T-helper 22 cell (primary cell): Measurements from ENCODE around the gene ELOVL4.

Experiments
- DNase-seq: peaks from one replicate; pipeline ENCODE4 v3.0.0-alpha.2; 2020; ENCODE audit warnings: low read depth

The ELOVL4 gene

GRCh38 chr6:79947191-79948186 lies at the start of gene ELOVL4:
TSS of gene ELOVL4 (minus strand) at chr6:79947553. CDS start at chr6:79947279, 274 bp downstream.
- peak; percentile 60 for DNase-seq

DNA sequence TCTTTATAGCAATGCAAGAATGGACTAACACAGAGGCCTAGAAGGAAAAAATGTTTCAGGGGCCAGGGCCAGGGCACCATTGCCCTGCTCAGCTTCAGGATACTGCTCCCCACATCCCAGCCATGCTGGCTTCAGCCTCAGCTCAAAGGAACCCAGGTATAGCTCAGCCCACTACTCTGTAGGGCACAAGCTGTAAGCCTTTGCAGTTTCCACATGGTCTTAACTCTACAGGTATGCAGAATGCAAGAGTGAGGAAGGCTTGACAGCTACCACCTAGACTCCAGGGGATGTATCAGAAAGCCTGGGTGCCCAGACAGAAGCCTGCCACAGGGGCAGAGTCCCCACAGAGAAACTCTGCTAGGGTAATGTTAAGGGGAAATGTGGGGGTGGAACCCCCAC lies 46.6 kb upstream of the ELOVL4 start:
- no peak for DNase-seq

DNA sequence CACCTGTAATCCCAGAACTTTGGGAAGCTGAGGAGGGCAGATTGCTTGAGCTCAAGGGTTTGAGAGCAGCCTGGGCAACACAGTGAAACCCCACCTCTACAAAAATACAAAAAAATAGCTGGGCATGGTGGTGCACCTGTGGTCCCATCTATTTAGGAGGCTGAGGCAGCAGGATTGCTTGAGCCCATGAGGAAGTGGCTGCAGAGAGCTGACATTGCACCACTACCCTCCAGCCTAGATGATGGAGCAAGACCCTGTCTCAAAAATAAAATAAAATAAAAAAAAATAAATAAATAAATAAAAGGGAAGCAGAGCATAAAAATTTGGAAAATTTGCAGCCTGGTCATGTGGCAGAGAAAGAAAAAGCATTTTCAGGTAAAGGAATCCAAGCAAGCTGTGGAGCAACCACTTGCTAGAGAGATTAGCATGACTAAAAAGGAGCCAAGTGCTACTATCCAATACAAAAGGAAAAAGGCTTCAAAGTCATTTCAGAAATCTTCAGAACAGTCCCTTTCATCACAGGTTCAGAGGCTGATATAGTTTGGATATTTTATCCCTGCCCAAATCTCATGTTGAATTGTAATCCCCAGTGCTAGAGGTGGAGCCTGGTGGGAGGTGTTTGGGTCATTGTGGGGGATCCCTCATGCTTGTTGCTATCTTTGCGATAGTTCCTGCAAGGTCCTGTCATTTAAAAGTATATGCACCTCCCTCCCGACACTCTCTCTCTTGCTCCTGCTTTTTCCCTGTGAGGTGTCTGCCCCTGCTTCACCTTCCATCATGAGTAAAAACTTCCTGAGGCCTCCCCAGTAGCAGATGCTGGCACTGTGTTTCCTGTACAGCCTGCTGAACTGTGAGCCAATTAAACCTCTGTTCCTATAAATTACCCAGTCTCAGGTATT lies 45.9 kb upstream of the ELOVL4 start:
- DNase-seq, result no peak

GRCh38 chr6:79989641-79990040 lies 42.3 kb upstream of the ELOVL4 start:
- no peak for DNase-seq

- DNase-seq, result no peak
Measured at GRCh38 chr6:79985128-79985527, 37.8 kb upstream of the ELOVL4 start.

- DNase-seq, result no peak
Measured at GRCh38 chr6:79984261-79984660, 36.9 kb upstream of the ELOVL4 start.

DNA sequence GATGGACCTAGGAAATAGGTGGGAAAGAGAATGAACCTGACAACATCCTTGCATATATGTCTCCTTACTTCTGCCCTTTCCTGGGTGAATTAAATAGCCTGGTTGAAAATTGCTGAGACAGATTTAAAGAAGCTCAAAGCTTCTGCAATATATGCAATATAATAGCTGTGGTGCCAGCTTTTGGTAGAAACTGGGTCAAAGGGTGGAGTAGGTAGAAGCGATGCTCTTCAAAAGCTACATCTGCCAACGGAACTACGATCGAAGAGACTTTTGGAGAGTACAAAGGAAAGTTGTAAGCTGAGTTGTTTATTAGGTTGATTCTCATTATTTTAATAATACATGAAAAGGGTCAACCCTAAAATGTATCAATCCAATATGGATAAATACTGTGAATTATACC lies 34.3 kb upstream of the ELOVL4 start:
- DNase-seq, result no peak

- no peak for DNase-seq
Measured at GRCh38 chr6:79971193-79971592, 23.8 kb upstream of the ELOVL4 start.

- DNase-seq, result no peak
Measured at GRCh38 chr6:79969784-79970183, 22.4 kb upstream of the ELOVL4 start.

- DNase-seq, result no peak
Measured at GRCh38 chr6:79967178-79967577, 19.8 kb upstream of the ELOVL4 start.

DNA sequence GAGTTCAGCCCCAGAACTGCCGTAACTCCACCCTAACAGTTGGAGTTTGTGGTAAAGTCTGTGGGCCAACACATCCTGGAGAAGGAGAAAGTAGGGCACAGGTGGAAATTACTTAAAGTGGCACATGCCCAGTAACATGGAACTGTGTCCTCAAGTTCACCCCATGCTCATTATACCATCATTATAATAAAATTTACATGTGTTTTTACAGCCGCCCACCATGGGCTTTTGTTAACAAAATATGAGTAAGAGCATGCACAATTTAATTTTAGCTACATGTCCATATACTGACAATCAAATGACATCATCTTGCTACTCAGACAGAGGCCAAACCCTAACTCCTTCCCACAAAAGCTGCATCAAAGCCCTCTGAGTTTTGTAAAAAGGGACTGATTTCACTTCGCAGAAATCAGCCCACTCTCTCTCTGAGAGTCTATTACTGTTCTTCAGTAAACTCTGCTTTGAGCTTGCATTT lies 17.3 kb upstream of the ELOVL4 start:
- DNase-seq, result peak; percentile 11

- DNase-seq, result no peak
Measured at GRCh38 chr6:79954849-79955248, 7.5 kb upstream of the ELOVL4 start.

GRCh38 chr6:79949233-79949632 lies 1.9 kb upstream of the ELOVL4 start:
- peak; percentile 23 for DNase-seq

GRCh38 chr6:79946272-79947190 lies 822 bp downstream of the ELOVL4 start:
- no peak for DNase-seq

- DNase-seq, result no peak
Measured at GRCh38 chr6:79943133-79943532, 4.2 kb downstream of the ELOVL4 start.

GRCh38 chr6:79941489-79942151 lies 5.7 kb downstream of the ELOVL4 start:
- DNase-seq, result no peak

- DNase-seq, result no peak
Measured at GRCh38 chr6:79928478-79928998, 18.8 kb downstream of the ELOVL4 start.

DNA sequence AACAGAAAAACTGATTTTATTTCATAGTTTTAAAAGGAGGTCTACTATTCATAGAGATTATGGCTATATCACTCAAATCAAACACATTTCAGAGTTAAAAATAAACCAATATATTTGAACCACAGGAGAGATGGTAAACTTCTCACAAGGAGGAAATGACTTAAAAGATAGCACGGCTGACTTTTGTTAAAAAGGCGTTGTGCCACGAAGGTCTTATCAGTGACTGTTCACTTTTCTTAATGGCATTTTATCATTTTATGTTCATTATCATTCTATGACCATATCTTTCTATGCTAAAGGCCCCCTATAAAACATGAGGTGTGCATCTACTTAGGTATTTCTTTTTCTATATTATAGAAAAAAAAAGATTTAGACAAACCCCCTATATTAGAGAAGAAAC lies 19.6 kb downstream of the ELOVL4 start:
- no peak for DNase-seq

DNA sequence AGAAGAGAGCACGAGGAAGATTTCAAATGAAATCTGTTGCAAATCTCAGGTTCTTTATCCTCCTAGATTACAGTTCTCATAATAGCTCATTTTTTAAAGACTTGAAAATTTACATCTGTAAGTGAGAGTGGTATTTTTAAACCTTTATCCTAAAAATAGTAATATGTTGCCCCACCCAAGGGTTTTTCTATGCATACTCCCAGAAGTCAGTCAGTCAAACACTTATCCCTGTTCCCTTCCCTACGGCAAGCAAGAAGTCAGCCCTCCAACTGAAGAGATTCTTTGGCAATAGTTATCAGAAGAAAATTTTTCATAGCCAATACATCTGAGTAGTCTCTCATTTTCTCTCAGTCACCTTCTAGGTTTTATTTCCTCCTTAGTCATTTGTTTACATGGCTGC lies 24.1 kb downstream of the ELOVL4 start:
- DNase-seq, result no peak

DNA sequence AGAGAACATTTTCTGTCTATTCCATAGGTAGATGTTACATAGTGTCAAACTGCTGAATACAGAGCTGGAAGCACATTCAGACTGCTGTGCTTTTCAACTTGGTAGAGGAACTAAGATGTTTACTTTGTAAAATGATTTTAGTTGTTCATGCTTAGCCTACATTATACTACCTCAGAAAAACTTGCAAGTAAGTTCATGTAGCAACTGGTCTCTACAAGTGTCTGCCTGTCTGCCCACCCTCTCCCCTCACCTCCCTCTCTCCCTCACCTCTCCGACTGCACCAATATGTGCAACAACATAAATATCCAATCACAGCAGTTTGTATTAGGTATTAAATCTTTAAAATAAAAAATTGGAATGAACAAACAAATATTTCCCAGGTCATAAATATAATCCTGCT lies 25.3 kb downstream of the ELOVL4 start:
- no peak for DNase-seq

DNA sequence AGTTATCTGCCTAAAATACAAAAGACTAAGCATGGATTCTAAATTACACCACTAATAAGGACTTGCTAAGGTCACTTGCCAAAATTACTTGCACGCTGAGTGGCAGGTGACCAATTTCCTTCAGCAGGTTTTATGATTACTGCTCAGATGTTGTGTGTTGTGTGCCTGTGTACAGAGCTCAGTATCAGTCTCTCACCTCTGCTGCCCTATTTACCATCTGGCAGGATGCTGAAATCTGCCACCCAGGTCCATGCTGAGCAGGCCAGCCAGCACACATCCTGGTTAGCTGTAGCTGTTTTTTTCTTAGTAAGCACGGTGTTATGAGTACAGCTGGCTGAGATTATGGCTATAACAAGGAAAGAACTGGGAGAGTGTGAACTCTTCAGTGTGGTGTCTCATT lies 34.0 kb downstream of the ELOVL4 start:
- DNase-seq, result no peak
